BJ (cell line): ENCODE measurements around the gene C1orf141. TPM values are rescaled to one million over a fixed set of nuclear protein-coding genes. Genes with fewer than 3 reads are reported as not detected.
"Not testable (repeated sequence)": the region's sequence is repeated elsewhere in the genome, so short reads cannot be mapped to it uniquely, and the experiment has no call there.

Experiments used
- CTCF ChIA-PET: fragments of 350-600 bp; formaldehyde crosslinking; extraction: SDS; loops from one replicate; lab custom pipeline; 2021; ENCODE audit warnings: antibody characterized with exemption, inconsistent platforms; lab: Yijun Ruan, JAX
- POLR2A ChIA-PET: fragments of 300-600 bp; sonication (Branson Sonifier 250); formaldehyde crosslinking; extraction: SDS; loops from one replicate; lab custom pipeline; 2021; ENCODE audit warnings: antibody characterized with exemption; lab: Charles Lee
- DNase-seq: peaks from one replicate; pipeline ENCODE4 v3.0.0-alpha.2; 2011; ENCODE audit warnings: low read depth
- H3K27me3 ChIP-seq: 2 replicates; pipeline ENCODE4 v1.6.0; 2011; ENCODE audit warnings: low read length; ENCODE audit not compliant: control insufficient read depth, insufficient read depth
- H3K36me3 ChIP-seq: 2 replicates; pipeline ENCODE4 v1.5.1; 2011; ENCODE audit warnings: low read length; ENCODE audit not compliant: control insufficient read depth, insufficient read depth
- H3K4me3 ChIP-seq: 2 replicates; pipeline ENCODE4 v1.5.1; 2011; ENCODE audit warnings: low read depth, mild to moderate bottlenecking, control low read depth, low read length
- polyA plus RNA-seq: library from polyadenylated mRNA; depleted of rRNA; stranded (reverse); fragments of >200 nt; gene quantifications from 2 replicates; pipeline ENCODE4 v1.2.3, GENCODE V29; 2011
- TF ChIP-seq, protein P1 (sequence below): IDR thresholded peaks from 2 replicates; pipeline ENCODE4 v1.5.1; 2011; ENCODE audit warnings: low read depth, mild to moderate bottlenecking, control low read depth, inconsistent platforms, low read length, moderate library complexity; ENCODE audit not compliant: insufficient read depth

The C1orf141 gene
- polyA plus RNA-seq, 1 experiment: not detected

DNA sequence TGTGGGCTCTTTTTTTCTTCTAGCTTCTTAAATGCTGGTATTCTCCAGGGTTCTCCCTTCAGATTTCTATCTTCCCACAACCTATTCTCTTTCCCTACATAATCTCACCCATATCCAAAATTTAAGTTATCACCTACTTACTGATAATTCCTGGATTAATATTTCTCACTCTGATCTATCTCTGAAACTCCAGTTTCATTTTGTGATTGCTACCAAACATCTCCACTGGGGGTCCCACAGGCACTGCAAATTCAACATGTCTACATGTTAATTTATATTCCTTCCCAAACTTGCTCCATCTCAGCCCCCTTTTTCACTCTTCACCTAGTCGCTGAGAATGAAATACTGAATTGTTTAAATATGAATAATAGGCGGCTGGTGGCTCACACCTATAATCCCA lies 9.9 kb upstream of the C1orf141 start:
- no peaks in the 10 kb centered on the region for H3K36me3 ChIP-seq
- DNase-seq: no peak
- H3K27me3 ChIP-seq: no peaks in the 10 kb centered on the region
- CTCF ChIA-PET: interaction anchor here (0.8 to 3.7 kb wide), 7 partner anchors 8 to 160 kb away, joined by 3 to 23 read pairs (median 3); partner anchors contain the start of gene C1orf141
- H3K4me3 ChIP-seq: no peak overlapping the region
- POLR2A ChIA-PET: no interaction called here
- TF ChIP-seq, protein P1, sequence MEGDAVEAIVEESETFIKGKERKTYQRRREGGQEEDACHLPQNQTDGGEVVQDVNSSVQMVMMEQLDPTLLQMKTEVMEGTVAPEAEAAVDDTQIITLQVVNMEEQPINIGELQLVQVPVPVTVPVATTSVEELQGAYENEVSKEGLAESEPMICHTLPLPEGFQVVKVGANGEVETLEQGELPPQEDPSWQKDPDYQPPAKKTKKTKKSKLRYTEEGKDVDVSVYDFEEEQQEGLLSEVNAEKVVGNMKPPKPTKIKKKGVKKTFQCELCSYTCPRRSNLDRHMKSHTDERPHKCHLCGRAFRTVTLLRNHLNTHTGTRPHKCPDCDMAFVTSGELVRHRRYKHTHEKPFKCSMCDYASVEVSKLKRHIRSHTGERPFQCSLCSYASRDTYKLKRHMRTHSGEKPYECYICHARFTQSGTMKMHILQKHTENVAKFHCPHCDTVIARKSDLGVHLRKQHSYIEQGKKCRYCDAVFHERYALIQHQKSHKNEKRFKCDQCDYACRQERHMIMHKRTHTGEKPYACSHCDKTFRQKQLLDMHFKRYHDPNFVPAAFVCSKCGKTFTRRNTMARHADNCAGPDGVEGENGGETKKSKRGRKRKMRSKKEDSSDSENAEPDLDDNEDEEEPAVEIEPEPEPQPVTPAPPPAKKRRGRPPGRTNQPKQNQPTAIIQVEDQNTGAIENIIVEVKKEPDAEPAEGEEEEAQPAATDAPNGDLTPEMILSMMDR: peak; percentile 42

DNA sequence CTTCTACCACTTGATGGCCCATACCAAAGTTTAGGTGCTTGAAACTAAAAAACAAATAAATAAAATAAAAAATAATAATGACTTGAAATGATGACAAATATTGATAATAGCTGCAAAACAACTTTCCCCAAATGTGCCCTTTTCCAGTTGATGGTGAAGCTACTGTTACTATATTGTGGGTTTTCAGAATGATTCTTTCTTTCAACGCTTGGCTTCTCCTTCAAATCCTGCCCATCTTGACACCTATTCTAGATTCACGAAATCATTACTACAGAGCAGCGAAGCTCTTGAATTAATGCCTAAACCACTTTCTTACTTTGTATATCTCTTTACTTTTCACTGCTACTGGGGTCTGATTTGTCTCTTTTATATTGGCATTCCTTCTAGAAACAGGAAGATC lies 9.2 kb upstream of the C1orf141 start:
- TF ChIP-seq, protein P1: no peak
- POLR2A ChIA-PET: no interaction called here
- no peak overlapping the region for H3K4me3 ChIP-seq
- no peak for DNase-seq
- H3K27me3 ChIP-seq: no peaks in the 10 kb centered on the region
- CTCF ChIA-PET: interaction anchor here (0.8 to 3.7 kb wide), 5 partner anchors 8 to 155 kb away, joined by 3 to 23 read pairs (median 3); no protein-coding TSS in a partner anchor
- H3K36me3 ChIP-seq: no peaks in the 10 kb centered on the region

DNA sequence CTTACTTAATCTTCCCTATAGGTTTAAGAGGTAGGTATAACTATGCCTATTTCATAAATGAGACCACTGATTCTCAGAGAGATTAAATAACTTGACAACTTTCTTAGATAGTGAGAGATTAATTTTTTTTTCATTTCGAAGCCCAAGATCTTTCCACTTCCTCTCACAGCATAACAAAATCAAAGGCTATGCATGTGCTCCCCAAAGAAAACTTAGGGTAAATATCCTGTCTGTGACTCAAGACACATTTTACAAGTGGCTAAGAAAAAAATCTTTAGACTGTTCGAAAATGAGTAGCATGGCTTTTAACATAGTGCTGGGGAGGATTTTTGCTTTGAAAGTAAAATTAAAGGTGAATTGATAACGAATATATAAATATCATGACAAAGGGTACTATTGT lies 8.2 kb upstream of the C1orf141 start:
- DNase-seq: no peak
- ChIA-PET POLR2A (no interaction called here), CTCF (interaction anchor here (3.7 kb wide), 1 partner anchor 147 kb away, joined by 23 read pairs; no protein-coding TSS in a partner anchor)
- Histone ChIP-seq H3K4me3 (no peak overlapping the region), H3K36me3 (no peaks in the 10 kb centered on the region), H3K27me3 (no peaks in the 10 kb centered on the region)
- TF ChIP-seq, protein P1: no peak

DNA sequence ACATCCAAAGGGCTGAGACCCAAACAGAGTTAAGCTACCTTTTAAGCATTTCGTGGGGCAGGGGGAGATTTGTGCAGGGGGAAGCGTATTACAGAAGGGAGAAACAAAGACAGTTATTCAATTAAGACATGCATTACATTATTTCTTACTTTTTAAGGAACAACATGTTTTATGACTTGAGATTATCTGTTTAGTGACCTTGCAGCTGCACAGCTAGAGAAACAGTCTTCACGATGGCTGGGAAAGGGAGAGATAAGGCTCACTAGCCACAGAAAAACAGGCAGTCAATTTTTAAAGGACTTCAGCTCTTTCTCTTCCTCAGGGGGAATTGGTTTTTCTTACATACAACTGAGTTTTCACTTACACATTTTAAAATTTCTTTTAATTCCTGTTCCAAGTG lies 7.1 kb upstream of the C1orf141 start:
- not testable (repeated sequence) for H3K4me3 ChIP-seq, H3K27me3 ChIP-seq, DNase-seq, H3K36me3 ChIP-seq
- ChIA-PET CTCF (interaction anchor here (0.6 kb wide), 1 partner anchor 211 kb away, joined by 3 read pairs; no protein-coding TSS in a partner anchor), POLR2A (interaction anchor here (0.6 kb wide), 1 partner anchor 23 kb away, joined by 3 read pairs; no protein-coding TSS in a partner anchor)

DNA sequence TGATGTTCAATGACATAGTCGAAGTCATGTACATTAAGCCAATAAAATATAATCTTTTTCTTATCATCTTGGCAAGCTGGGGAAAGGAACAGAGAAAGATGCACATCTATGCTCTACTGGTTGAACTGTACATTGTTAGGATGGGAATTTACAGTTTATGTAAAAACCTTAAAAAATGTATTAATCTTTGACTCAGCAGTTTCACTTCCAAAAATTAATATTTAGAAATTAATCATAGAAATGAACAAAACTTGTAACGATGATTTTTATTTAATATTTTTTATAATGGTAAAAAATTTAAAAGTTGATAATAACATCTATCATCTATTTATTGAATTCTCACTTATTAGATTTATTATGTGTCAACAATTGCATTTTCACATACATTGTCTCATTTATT lies 5.7 kb upstream of the C1orf141 start:
- Histone ChIP-seq H3K4me3 (no peak overlapping the region), H3K27me3 (no peaks in the 10 kb centered on the region), H3K36me3 (no peaks in the 10 kb centered on the region)
- CTCF ChIA-PET: interaction anchor here (1.0 kb wide), 1 partner anchor 145 kb away, joined by 4 read pairs; no protein-coding TSS in a partner anchor
- POLR2A ChIA-PET: no interaction called here
- no peak for DNase-seq
- TF ChIP-seq, protein P1: no peak
